Activated T-cell treated with anti-CD3 and anti-CD28 coated beads for 24 hours (primary cell): ENCODE measurements around the gene C16orf90.
"Not testable (repeated sequence)": the region's sequence is repeated elsewhere in the genome, so short reads cannot be mapped to it uniquely, and the experiment has no call there.

Experiments used
- DNase-seq: peaks from one replicate; pipeline ENCODE4 v3.0.0-alpha.2; 2020; ENCODE audit warnings: low read depth

Gene C16orf90

GRCh38 chr16:3511286-3512180, 16.2 kb upstream of the C16orf90 start:
- no peak for DNase-seq

DNA sequence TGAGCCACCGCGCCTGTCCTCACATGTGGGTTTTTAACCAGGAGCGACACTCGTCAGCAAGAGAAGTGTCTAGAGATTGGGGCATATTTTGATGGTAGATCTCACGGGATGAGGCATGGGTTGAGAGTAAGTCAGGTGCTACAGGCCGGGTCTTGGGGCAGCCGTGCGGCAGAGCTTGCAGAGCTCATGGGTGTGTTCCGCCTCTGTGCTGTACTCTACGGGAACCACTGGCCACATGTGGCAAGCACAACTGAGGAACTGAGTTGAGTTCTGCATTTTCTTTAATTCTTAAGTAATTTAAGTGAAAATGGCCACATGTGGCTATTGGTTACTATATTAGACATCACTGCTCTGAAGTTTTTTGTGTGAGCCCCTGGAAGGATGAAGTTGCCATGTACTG, 15.1 kb upstream of the C16orf90 start:
- no peak for DNase-seq

- peak; percentile 46 for DNase-seq
Measured at GRCh38 chr16:3509470-3509928, 14.2 kb upstream of the C16orf90 start.

DNA sequence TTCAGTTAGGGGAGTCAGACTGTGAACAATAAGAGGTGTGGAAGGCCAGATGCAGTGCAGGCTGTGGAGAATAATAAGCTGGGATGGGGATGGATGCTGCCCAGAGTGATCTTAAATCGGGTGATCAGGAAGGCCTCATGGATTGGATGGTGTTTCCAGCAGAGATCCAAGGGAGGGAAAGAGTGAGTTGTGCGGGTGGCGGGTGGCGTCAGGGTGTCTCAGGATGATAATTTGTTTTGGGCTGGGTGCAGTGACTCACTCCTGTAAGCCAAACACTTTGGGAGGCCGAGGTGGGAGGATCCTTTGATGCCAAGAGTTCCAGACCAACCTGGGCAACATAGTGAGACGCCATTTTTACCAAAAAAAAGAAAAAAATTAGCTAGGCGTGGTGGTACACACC, 13.4 kb upstream of the C16orf90 start:
- DNase-seq, result no peak

GRCh38 chr16:3503523-3503922, 8.2 kb upstream of the C16orf90 start:
- DNase-seq, result peak; percentile 23

- no peak for DNase-seq
Measured at GRCh38 chr16:3501783-3502400, 6.6 kb upstream of the C16orf90 start.

DNA sequence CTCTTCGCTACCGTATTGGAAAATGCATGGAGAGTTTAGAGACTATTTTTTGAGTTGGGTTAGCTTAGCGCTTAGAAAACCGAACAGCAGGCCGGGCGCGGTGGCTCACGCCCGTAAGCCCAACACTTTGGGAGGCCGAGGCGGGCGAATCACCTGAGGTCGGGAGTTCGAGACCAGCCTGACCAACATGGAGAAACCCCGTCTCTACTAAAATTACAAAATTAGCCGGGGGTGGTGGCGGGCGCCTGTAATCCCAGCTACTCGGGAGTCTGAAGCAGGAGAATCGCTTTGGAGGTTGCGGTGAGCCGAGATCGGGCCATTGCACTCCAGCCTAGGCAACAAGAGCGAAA, 6.1 kb upstream of the C16orf90 start:
- not testable (repeated sequence) for DNase-seq

DNA sequence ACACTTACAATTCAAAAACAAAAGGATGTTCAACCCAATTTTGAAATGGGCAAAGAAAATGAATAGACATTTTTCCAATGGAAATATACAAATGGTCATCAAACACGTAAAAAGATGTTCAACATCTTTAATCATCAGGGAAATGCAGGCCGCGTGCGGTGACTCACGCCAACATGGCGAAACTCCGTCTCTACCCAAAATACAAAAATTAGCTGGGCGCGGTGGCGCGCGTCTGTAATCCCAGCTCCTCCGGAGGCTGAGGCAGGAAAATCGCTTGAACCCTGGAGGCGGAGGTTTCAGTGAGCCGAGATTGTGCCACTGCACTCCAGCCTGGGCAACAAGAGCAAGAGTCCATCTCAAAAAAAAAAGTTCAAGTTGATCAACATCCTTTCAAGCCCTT, 3.7 kb upstream of the C16orf90 start:
- no peak for DNase-seq

DNA sequence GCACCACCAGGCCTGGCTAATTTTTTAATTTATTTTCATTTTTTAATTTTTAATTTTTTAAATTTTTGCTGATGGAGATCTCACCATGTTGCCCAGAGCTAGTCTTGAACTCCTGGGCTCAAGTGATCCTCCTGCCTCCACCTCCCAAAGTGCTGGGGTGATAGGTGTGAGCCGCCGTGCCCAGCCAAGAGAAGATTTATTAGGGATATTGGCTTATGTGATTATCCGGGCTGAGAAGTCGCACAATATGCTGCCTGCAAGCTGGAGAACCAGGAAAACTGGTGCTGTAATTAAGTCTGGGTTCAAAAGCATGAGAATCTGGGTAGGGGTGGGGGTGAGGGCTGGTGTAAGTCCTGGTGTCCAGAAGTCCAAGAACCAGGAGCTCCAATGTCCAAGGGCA, 2.5 kb upstream of the C16orf90 start:
- DNase-seq, result no peak

- no peak for DNase-seq
Measured at GRCh38 chr16:3496386-3496785, 1.1 kb upstream of the C16orf90 start.

DNA sequence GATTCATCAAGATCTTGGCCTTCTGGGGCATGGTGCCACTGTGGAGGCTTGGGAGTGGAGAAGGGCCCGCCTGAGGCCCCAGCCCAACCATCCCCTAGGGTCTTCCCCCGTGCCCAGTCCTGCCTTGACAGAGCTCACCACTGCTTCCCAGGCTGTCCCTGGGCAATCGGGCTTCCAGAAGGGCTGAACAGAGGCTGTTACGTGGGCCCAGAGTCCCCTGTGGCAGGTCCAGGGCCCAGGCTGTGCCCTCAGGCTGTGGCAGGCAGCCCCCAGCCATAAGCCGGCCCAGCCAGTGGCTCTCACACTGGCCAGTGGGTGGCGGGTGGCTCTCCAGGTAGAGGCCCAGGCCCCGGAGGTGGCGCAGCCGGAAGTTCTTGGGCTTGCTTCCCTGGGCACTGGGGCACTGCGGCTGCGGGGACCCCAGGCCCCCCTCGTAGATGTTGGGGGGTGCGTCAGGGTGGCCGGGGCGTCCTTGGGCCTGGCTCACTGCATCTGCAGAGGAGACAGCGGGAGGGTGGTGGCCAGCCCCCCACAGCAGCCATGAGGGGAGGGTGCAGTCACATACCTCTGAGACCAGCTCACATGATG, 809 bp downstream of the C16orf90 start:
- DNase-seq, result no peak

- no peak for DNase-seq
Measured at GRCh38 chr16:3492356-3492755, 2.9 kb downstream of the C16orf90 start.

DNA sequence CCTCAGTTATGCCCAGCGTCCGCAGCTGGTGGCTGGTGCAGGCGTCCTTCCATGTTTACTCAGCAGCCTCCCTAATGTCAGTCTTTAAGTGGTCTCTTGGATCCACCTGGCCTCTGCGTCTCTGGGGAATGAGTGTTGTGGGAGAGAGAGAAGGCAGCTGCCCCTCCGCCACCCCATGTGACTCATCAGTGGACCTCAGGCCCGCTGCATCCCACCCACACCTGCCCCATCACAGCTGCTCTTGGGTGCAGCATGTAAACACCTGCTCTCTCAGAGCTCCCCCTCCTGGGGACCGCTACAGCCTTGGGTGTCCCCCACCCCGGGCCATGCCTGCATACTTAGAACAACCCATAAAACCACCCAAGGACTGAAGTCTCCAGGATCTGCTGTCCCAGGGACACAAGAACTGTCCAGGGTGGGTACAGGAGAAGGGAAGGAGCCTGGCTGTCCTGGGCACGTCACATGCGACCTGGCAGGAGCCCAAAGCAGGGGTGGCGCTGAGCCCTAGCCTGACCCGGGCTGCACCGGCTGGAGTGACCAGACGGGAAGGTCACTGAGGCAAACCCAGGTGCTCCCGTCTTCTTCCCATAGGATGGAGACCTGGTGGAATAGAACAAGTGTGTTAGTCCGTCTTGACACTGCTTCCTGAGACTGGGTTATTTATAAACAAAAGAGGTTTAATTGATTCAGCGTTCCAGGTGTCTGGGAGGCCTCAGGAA, 4.2 kb downstream of the C16orf90 start:
- no peak for DNase-seq

GRCh38 chr16:3488801-3489200, 6.5 kb downstream of the C16orf90 start:
- no peak for DNase-seq

DNA sequence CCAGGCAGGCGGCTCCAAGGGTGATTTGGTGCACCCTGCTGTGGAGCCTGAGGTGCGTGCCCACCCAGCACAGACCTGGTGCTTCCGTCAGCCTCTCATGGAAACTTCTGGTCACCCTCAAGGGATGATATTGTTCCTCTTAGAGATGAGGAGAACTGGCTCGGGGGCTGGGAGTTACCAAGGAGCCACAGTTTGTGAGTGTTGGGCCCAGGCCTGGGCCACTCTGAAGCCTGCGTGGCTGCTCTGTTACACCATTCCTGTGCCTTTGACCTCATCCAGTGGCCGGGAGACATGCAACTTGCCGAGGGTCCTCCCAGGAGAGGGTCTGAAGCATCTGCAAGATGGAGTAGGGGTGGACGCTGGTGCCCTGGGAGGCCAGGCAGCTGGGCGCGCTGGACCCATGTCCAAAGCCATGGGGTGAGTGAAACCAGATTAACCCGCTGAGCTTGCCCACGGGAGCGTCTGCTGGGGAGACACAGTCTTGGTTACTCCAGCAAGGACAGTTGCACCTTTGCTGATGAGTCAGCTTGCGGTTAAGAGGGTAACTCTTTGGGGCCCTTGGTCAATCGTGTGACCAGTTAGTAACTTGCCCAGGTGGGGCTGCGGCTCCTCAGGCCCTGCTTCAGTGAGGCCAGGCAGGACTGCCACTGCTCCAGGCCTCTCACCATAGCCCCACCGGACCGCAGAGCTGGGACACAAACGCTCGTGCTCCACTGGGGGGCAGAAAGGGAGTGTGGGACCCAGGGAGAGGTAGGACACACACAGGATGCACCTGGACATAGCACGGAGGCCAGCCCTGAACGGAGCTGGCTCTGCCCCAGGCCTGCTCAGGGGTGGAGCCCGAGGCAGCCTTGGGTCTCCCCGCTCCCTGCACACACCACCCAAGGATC, 7.5 kb downstream of the C16orf90 start:
- no peak for DNase-seq

- DNase-seq, result no peak
Measured at GRCh38 chr16:3486506-3487215, 8.6 kb downstream of the C16orf90 start.

DNA sequence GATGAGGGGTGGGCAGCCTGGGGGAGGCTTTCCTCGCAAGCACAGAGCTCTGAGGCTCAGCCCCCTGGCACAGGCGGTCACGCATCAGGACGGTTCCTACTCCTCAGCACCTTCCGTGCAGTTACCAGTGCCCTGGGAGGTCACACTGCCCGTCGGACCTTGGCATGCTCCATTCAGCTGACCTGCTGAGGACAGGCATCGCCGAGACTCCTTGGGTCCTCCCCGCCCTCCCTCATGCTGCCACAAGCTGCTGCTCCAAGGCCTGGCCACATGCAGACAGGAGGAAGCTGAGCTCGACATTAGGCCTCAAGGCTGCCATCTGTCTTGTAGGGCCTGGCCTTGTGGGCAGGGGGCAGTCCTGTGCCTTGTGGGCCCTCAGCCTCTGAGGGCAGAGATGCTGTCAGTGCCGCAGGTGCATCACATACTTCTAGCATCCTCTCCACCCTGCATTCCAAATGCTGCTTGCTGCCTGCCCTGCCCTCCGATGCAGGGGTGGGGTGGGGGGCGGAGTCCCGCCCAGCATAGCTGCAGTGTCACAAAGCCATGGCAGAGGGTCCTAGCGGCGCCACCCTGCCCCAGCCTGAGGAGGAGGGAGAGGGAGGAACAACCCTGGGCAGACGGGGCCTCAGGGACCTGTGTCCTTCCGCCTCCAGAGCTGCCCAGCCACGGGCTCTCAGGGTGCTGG, 9.3 kb downstream of the C16orf90 start:
- no peak for DNase-seq

DNA sequence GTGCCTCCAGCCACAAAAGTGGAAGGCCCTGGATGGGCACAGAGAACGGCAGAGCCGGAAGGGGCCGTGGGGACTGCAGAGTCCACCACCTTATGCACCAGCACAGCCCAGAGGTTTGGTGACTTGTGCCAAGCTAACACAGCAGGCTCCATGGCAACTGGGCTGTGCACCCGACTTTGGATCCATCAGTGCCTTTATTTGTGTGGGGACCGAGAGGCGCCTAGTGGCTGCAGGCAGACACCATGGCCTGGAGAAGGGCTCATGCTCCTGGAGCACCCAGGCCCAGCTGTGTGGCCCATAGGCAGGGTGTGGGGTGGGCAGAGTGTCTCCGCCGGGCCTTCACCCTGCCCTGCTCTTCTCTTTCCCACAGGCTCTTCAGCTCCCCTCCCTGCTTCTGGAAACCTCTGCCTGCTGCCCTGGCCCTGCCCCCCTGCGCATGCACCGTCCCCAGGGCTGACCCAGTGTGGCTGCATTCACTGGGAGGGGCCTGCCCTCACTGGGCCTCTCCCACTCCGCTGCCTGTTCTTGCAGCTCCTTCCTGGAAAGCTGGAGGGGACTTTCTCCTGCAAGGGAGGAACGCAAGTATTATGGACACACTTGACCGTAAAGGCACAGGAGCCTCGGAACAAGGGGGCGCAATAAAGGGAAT, 10.1 kb downstream of the C16orf90 start:
- DNase-seq, result no peak

DNA sequence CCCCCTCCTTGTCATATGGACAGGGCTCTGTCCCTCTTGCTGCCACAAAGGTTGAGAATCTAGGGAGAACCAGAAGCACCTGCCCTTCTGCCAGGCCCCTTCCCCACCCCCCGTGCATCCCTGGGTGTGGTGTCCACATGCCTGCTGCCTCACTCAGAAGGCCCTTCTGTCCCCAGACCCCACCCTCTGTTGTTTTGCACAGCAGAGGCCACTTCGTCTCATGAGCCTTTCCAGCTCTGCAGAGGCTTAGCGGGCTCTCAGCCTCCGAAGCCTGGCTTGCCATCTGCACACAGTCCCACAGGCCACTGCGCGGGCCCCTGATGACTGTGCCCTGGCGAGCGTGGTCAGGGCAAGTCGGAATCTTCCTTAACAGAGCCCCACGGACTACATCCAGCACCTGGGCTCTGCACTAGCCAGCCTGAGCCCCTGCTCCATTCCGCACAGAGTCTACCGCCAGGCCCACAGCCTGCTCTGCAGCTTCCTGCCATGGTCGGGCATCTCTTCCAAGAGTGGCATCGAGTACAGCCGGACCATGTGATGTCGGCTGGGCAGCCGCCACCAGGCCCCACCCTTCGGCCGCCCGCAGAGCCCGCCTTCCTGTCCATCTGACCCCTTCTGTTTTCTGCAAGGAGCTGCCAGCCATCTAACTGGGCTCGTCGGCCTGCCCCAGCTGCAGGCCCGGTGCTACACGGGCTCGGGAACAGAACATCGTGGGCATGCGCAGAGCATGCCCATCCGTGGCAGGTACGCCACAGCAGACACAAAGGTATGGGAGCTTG, 10.8 kb downstream of the C16orf90 start:
- no peak for DNase-seq
